Left ventricle myocardium inferior (tissue), 1 donor: Measurements from ENCODE around the gene SMIM1. TPM values are rescaled to one million over a fixed set of nuclear protein-coding genes. Genes with fewer than 3 reads are reported as not detected.

Experiments
- DNase-seq: peaks from one replicate; pipeline ENCODE4 v3.0.0-alpha.2; 2020
- H3K27ac ChIP-seq: fragments of 200-600 bp; replicated peaks from 2 replicates; pipeline ENCODE4 v1.8.0; 2021
- H3K27me3 ChIP-seq: fragments of 200-600 bp; 2 replicates; pipeline ENCODE4 v1.8.0; 2021; ENCODE audit warnings: low read depth
- H3K36me3 ChIP-seq: fragments of 200-600 bp; 2 replicates; pipeline ENCODE4 v1.8.0; 2021
- H3K4me1 ChIP-seq: fragments of 200-600 bp; 2 replicates; pipeline ENCODE4 v1.8.0; 2021
- H3K4me3 ChIP-seq: fragments of 200-600 bp; 2 replicates; pipeline ENCODE4 v1.8.0; 2021; ENCODE audit warnings: mild to moderate bottlenecking, moderate library complexity
- H3K9me3 ChIP-seq: fragments of 200-600 bp; replicated peaks from 2 replicates; pipeline ENCODE4 v1.8.0; 2021
- intact Hi-C: fragments of 100-400 bp; cut with micrococcal nuclease; formaldehyde crosslinking; loops from one replicate; pipeline ENCODE4 v1.11.0; 2022
- total RNA-seq: library from RNA; stranded (reverse); fragmentation: NEBNext Ultra II Directional; extraction: Animal tissue kit (Norgen Biotek cat#: 25700); gene quantifications from one replicate; pipeline ENCODE4 v1.2.1, GENCODE V29; 2021
- TF ChIP-seq, protein P1 (sequence below): fragments of 200-600 bp; IDR thresholded peaks from 2 replicates; pipeline ENCODE4 v1.8.0; 2021; ENCODE audit warnings: antibody characterized with exemption, mild to moderate bottlenecking, borderline replicate concordance
- donor health status: DM: no; HTN: yes; CAD: no; lungs with severe emphysema.

SMIM1 gene
- total RNA-seq, 1 donor from 2014 or later: 13.9 TPM

DNA sequence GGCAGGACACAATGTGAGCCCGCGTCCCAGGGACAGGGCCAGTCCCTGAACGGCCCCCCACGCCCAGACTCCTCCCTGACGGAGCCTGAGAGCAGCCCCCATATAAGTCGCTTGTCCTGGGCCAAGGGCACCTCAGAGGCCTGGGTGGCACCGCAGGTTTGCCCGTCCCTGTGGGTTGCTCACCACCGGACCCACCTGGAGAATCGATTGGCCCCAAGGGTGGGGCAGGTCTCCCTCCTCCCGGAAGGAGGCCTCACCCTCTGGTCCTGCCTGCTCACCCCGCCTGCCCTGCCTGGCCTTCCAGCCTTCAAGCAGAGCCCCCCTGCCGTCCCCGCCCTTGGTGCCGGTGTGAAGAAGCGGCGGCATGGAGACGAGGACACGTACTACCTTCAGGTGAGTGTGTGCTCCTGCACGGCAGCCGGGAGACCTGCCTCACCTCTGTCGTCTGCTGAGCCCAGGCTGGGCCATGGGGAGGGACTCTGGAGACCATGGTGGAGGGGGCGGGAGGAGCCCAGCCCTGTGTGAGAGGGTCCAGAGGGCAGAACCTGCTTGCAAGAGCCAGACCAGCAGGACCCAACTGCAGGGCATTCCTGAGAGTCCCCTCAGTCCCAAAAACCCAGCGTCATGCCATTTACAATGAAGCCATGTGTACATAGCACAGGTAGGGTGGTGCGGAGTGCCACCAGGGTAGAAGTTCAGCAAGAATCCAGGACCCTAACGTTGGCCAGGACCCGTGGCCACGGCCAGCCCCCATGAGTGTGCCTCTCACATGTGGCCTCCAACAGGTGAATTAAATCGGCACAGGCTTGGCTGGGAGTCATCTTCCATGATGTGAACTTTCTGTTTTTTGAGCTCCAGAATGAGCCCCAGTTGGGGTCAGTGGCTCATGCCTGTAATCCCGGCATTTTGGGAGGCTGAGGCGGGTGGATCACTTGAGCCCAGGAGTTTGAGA lies 44.4 kb upstream of the SMIM1 start:
- intact Hi-C loops: no loop called here
- no peak overlapping the region for H3K27ac ChIP-seq
- H3K27me3 ChIP-seq: peaks cover 71% of the 10 kb centered on the region
- H3K4me1 ChIP-seq: peaks cover 19% of the 10 kb centered on the region
- no peak overlapping the region for H3K4me3 ChIP-seq
- TF ChIP-seq, protein P1, sequence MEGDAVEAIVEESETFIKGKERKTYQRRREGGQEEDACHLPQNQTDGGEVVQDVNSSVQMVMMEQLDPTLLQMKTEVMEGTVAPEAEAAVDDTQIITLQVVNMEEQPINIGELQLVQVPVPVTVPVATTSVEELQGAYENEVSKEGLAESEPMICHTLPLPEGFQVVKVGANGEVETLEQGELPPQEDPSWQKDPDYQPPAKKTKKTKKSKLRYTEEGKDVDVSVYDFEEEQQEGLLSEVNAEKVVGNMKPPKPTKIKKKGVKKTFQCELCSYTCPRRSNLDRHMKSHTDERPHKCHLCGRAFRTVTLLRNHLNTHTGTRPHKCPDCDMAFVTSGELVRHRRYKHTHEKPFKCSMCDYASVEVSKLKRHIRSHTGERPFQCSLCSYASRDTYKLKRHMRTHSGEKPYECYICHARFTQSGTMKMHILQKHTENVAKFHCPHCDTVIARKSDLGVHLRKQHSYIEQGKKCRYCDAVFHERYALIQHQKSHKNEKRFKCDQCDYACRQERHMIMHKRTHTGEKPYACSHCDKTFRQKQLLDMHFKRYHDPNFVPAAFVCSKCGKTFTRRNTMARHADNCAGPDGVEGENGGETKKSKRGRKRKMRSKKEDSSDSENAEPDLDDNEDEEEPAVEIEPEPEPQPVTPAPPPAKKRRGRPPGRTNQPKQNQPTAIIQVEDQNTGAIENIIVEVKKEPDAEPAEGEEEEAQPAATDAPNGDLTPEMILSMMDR: no peak
- no peaks in the 10 kb centered on the region for H3K9me3 ChIP-seq
- DNase-seq: no peak
- H3K36me3 ChIP-seq: no peaks in the 10 kb centered on the region

DNA sequence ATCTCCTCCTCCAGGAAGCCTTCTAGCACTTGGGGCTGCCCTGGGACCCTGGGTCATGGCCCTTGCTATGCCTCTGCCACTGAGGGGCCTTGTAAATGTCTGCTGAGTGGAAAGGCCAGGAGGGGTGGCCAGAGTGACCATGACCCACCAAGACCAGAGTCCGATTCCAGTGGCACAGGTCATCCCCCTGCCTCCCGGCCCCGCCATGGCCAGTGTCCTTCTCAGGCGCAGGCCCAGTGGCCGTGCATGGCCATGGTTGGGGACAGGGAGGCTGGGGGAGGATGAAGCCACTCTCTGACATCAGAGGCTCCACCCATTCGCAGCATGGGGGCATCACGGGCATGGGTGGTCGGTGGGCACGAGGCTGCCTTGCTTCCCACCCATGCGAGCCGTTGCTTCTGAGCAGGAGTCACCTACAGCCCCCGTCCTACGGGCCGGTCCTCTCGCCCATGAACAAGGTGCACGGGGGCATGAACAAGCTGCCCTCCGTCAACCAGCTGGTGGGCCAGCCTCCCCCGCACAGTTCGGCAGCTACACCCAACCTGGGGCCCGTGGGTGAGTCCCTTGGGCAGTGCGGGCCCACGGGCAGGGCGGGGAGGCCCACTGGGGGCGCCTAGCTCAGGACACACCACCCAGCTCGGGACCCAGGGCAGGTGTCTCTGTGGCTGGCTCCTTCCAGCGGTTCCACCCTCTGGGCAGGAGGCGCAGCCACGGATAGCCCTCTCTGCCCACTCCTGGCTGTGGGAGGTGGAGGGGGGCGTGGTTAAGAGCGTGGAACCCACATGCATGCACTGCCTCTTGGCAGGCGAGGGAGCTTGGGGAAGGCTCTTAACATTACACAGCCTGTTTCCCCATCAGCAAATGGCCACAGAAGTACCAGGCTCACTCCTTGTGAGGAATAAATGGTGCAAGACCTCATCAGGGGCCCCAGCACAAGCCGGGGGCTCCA lies 42.7 kb upstream of the SMIM1 start:
- intact Hi-C loops: no loop called here
- Histone ChIP-seq H3K36me3 (no peaks in the 10 kb centered on the region), H3K9me3 (no peaks in the 10 kb centered on the region), H3K27me3 (peaks cover 72% of the 10 kb centered on the region), H3K27ac (no peak overlapping the region), H3K4me3 (no peak overlapping the region), H3K4me1 (peaks cover 37% of the 10 kb centered on the region)
- no peak for DNase-seq
- TF ChIP-seq, protein P1: no peak

DNA sequence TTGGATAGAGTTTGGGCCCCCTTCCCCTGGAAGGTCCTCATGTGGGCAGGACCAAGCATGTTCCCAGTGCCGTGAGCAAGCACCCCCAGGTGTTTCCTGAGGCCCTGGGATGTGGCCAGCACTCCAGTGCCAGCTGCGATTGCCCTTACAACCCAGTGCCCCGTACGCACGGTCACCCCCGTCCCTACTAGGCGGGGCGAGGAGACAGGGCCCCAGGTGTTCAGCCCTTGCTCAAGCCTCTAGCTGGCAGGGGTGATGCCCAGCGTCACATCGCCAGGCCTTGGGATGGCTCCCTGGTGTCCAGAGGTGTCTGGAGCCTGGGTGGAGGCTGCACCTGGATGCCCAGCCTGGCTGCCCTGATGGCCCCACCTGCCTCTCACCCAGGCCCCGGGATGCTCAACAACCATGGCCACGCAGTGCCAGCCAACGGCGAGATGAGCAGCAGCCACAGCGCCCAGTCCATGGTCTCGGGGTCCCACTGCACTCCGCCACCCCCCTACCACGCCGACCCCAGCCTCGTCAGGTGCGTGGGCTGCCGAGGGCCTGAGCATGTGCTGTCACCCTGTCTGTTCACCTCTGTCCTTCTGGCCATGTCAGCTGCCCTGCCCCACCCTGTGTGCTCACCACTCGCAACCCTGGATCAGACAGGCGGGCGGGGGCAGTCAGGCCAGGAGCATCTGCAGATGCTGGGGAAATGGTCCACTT lies 41.9 kb upstream of the SMIM1 start:
- Histone ChIP-seq H3K9me3 (no peaks in the 10 kb centered on the region), H3K27ac (no peak overlapping the region)
- TF ChIP-seq, protein P1: no peak

DNA sequence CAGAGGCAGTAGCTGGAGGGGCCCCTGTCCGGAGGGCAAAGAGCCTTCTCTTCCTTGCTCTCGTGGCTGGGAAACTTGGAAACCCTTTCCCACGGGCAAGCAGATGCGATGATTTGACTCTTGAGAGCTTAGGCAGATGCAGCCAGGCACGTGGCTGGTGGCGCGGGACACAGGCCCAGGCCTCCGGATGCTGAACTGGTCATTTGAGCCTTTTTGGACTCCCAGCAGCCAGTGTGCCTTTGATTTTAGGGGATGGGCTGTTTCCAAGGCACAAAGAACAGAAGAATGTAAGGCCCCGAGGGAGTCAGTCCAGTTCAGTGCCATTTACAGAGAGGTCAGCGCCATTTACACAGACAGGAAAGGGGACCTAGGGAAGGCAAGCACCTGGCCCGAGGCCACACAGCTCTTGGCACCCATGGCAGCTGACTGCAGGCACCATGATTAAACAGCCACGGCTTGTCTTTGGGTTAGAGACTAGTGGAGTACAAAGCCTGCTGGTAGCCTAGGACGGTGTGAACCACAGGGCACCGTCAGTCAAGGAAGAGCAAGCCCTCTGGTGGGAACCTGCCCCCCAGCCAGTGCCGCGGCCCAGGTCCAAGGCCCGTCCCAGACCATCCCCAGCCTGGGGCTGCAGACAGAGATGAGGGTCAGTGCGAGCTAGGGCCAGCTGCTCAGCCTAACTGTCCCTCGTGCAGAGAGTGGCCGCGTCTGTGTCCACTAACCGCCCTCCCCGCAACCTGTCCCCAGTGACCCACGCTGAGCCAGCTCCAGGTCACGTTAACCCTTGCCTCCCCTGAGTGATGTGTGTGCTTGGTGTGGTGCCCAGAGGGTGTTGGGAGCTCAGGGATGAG lies 40.7 kb upstream of the SMIM1 start:
- no peak for DNase-seq
- no peak overlapping the region for H3K4me3 ChIP-seq
- TF ChIP-seq, protein P1: no peak
- peaks cover 16% of the 10 kb centered on the region for H3K36me3 ChIP-seq
- H3K27me3 ChIP-seq: peaks cover 69% of the 10 kb centered on the region
- H3K4me1 ChIP-seq: peaks cover 45% of the 10 kb centered on the region
- no peaks in the 10 kb centered on the region for H3K9me3 ChIP-seq
- no peak overlapping the region for H3K27ac ChIP-seq
- intact Hi-C loops: no loop called here

More for the DNA sequence above, 41.9 kb upstream of the SMIM1 start:
- H3K4me1 ChIP-seq: peaks cover 45% of the 10 kb centered on the region
- DNase-seq: no peak
- intact Hi-C loops: no loop called here
- peaks cover 70% of the 10 kb centered on the region for H3K27me3 ChIP-seq
- peaks cover 4% of the 10 kb centered on the region for H3K36me3 ChIP-seq
- H3K4me3 ChIP-seq: no peak overlapping the region
